Measurements from ENCODE around the gene PRSS27. TPM values are rescaled to one million over a fixed set of nuclear protein-coding genes. Genes with fewer than 3 reads are reported as not detected.

PRSS27 gene
- total RNA-seq, 1 experiment from 2014 or later: 14.8 TPM

DNA sequence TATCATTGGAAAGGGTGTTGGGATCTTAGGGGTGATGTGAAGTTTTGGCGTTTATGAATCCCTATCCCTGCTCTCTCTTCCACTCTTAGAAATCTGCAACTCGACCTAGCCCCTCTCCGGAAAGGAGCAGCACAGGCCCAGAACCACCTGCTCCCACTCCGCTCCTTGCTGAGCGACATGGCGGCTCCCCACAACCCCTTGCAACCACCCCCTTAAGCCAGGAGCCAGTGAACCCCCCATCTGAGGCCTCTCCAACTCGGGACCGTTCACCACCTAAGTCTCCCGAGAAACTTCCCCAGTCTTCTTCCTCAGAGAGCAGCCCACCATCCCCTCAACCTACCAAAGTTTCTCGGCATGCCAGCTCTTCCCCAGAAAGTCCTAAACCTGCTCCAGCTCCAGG, 41.4 kb upstream of the PRSS27 start:
- Histone ChIP-seq H4K20me1 (ENCODE audit: insufficient read depth) (peaks cover 86% of the 10 kb centered on the region), H3K27ac (no peak overlapping the region), H2AFZ (no peak overlapping the region), H3K4me3 (no peak overlapping the region), H3K27me3 (ENCODE audit: insufficient read depth, low read depth) (no peaks in the 10 kb centered on the region), H3K4me1 (replicated peaks; ENCODE audit: insufficient read depth) (no peaks in the 10 kb centered on the region), H3K36me3 (ENCODE audit: low read depth) (peaks cover 75% of the 10 kb centered on the region), H3K4me2 (no peak overlapping the region), H3K9me2 (ENCODE audit: insufficient read depth) (no peaks in the 10 kb centered on the region), H3K9me3 (ENCODE audit: insufficient read depth, low read depth) (no peaks in the 10 kb centered on the region), H3F3A (ENCODE audit: insufficient read depth, low read depth) (peaks cover 83% of the 10 kb centered on the region), H3K79me2 (ENCODE audit: low read depth) (peaks cover 99% of the 10 kb centered on the region)
- TF ChIP-seq EZH2 (IDR thresholded peaks at IDR 0.05; ENCODE audit: low read depth): no peak
- TF ChIP-seq, protein P1, sequence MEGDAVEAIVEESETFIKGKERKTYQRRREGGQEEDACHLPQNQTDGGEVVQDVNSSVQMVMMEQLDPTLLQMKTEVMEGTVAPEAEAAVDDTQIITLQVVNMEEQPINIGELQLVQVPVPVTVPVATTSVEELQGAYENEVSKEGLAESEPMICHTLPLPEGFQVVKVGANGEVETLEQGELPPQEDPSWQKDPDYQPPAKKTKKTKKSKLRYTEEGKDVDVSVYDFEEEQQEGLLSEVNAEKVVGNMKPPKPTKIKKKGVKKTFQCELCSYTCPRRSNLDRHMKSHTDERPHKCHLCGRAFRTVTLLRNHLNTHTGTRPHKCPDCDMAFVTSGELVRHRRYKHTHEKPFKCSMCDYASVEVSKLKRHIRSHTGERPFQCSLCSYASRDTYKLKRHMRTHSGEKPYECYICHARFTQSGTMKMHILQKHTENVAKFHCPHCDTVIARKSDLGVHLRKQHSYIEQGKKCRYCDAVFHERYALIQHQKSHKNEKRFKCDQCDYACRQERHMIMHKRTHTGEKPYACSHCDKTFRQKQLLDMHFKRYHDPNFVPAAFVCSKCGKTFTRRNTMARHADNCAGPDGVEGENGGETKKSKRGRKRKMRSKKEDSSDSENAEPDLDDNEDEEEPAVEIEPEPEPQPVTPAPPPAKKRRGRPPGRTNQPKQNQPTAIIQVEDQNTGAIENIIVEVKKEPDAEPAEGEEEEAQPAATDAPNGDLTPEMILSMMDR (conservative IDR thresholded peaks at IDR 0.05): no peak
- BruUV-seq (replicated peaks): no TSS peak
- DNase-seq: no peak
- ChIA-PET CTCF (no interaction called here), POLR2A (ENCODE audit: unreplicated experiment) (no interaction called here)
- intact Hi-C loops (cut with micrococcal nuclease; ENCODE audit: unreplicated experiment): no loop called here

DNA sequence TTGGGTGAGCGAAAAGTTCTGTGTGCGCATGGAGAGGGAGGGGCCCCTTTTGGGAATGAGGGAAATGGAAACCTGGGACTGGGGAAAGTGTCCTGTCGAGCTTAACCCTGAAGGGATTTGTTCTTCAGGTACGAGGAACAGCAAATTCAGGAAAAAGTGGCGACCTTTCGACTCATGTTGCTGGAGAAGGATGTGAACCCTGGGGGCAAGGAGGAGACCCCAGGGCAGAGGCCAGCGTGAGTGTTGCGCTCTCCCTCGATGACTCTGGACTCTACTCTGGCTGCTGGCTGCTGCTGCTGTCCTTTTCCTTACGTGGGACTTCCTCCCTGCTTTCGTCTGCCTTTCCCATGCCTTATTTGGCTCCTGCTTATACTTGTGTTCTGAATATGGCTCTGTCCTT, 37.3 kb upstream of the PRSS27 start:
- ChIA-PET POLR2A (ENCODE audit: unreplicated experiment) (interaction anchor here (0.6 to 0.7 kb wide), 2 partner anchors 21 to 207 kb away, joined by 4 to 6 read pairs; partner anchors contain the start of gene KREMEN2), CTCF (no interaction called here)
- no peaks in the 10 kb centered on the region for H3K9me3 ChIP-seq (ENCODE audit: insufficient read depth, low read depth)
- no peak overlapping the region for H2AFZ ChIP-seq
- intact Hi-C loops (cut with micrococcal nuclease; ENCODE audit: unreplicated experiment): no loop called here
- no peak overlapping the region for H3K4me2 ChIP-seq
- no peak overlapping the region for H3K4me3 ChIP-seq
- H3K9me2 ChIP-seq (ENCODE audit: insufficient read depth): no peaks in the 10 kb centered on the region
- H3K36me3 ChIP-seq (ENCODE audit: low read depth): peaks cover 56% of the 10 kb centered on the region
- H4K20me1 ChIP-seq (ENCODE audit: insufficient read depth): peaks cover 90% of the 10 kb centered on the region
- H3K27ac ChIP-seq: no peak overlapping the region
- peaks cover 95% of the 10 kb centered on the region for H3K79me2 ChIP-seq (ENCODE audit: low read depth)
- TF ChIP-seq, protein P1 (conservative IDR thresholded peaks at IDR 0.05): no peak
- TF ChIP-seq EZH2 (IDR thresholded peaks at IDR 0.05; ENCODE audit: low read depth): no peak
- BruUV-seq (replicated peaks): no TSS peak
- DNase-seq: no peak
- no peaks in the 10 kb centered on the region for H3K27me3 ChIP-seq (ENCODE audit: insufficient read depth, low read depth)
- H3F3A ChIP-seq (ENCODE audit: insufficient read depth, low read depth): peaks cover 69% of the 10 kb centered on the region
- peaks cover 14% of the 10 kb centered on the region for H3K4me1 ChIP-seq (replicated peaks; ENCODE audit: insufficient read depth)

DNA sequence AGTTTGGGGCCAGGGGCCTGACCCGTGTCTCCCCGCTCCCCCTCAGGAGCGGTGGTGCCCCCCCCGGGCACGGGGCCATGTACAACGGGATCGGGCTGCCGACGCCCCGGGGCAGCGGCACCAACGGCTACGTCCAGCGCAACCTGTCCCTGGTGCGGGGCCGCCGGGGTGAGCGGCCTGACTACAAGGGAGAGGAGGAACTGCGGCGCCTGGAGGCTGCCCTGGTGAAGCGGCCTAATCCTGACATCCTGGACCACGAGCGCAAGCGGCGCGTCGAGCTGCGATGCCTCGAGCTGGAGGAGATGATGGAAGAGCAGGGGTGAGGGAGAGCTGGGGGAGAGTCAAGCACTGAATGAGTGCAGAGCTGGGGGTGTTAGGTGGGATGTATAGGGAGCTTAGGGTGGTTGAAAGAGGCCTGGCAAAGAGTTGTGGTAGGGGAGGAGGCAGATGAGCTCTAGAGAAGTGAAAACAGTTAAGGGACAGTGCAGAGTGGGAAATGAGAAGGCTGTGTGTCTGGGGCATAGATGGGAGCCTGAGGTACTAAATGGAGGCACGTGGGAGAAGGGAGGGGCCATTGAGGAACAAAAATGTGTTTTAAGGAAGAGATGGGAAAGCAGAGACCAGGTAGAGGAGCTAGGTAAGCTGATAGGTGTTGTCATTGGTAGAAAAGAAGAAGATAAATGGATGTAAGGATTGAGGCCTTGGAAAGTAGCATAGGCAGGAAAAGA, 36.4 kb upstream of the PRSS27 start:
- Histone ChIP-seq H3F3A (ENCODE audit: insufficient read depth, low read depth) (peaks cover 68% of the 10 kb centered on the region), H4K20me1 (ENCODE audit: insufficient read depth) (peaks cover 81% of the 10 kb centered on the region), H2AFZ (no peak overlapping the region), H3K4me3 (no peak overlapping the region), H3K4me1 (replicated peaks; ENCODE audit: insufficient read depth) (peaks cover 14% of the 10 kb centered on the region), H3K9me3 (ENCODE audit: insufficient read depth, low read depth) (no peaks in the 10 kb centered on the region), H3K27me3 (ENCODE audit: insufficient read depth, low read depth) (no peaks in the 10 kb centered on the region), H3K36me3 (ENCODE audit: low read depth) (peaks cover 47% of the 10 kb centered on the region), H3K27ac (no peak overlapping the region), H3K79me2 (ENCODE audit: low read depth) (peaks cover 87% of the 10 kb centered on the region), H3K9me2 (ENCODE audit: insufficient read depth) (no peaks in the 10 kb centered on the region), H3K4me2 (no peak overlapping the region)
- intact Hi-C loops (cut with micrococcal nuclease; ENCODE audit: unreplicated experiment): no loop called here
- BruUV-seq (replicated peaks): no TSS peak
- TF ChIP-seq, protein P1 (conservative IDR thresholded peaks at IDR 0.05): no peak
- TF ChIP-seq EZH2 (IDR thresholded peaks at IDR 0.05; ENCODE audit: low read depth): no peak
- ChIA-PET POLR2A (ENCODE audit: unreplicated experiment) (interaction anchor here (0.6 kb wide), 1 partner anchor 208 kb away, joined by 4 read pairs; the partner anchor contains the start of gene KREMEN2), CTCF (no interaction called here)
- no peak for DNase-seq

All from PC-9 (cell line).